Naive B cell (primary cell): ENCODE data around the gene NYAP1. TPM values are rescaled to one million over a fixed set of nuclear protein-coding genes. Genes with fewer than 3 reads are reported as not detected.
"Not testable (repeated sequence)": the region's sequence is repeated elsewhere in the genome, so short reads cannot be mapped to it uniquely, and the experiment has no call there.

ENCODE experiments used
- ATAC-seq, 2 donors: fragments of 150-1000 bp; cut with Tn5 transposase; 2 replicates each; pipeline ENCODE4 v1.10.0; 2021; ENCODE audit warnings: low read depth in 2 of 2, mild to moderate bottlenecking in 2 of 2, moderate library complexity in 2 of 2
- DNase-seq: peaks from one replicate; pipeline ENCODE4 v3.0.0; 2022
- H3K27ac Mint-ChIP-seq, 6 donors: one replicate each; pipeline ENCODE4 v1.8.0; 2020 to 2022; ENCODE audit warnings: mild to moderate bottlenecking in 6 of 6, mixed read lengths in 6 of 6, moderate library complexity in 5 of 6, inconsistent platforms in 2 of 6
- H3K27me3 Mint-ChIP-seq, 3 donors: one replicate each; pipeline ENCODE4 v1.8.0; 2021 to 2022; ENCODE audit warnings: mixed read lengths in 3 of 3, mild to moderate bottlenecking in 1 of 3
- H3K36me3 Mint-ChIP-seq, 2 donors: one replicate each; pipeline ENCODE4 v1.8.0; 2020 to 2022; ENCODE audit warnings: mixed read lengths in 2 of 2, inconsistent platforms in 1 of 2, mild to moderate bottlenecking in 1 of 2
- H3K4me1 Mint-ChIP-seq, 3 donors: one replicate each; pipeline ENCODE4 v1.8.0; 2020 to 2022; ENCODE audit warnings: mixed read lengths in 3 of 3, inconsistent platforms in 1 of 3, mild to moderate bottlenecking in 1 of 3, moderate library complexity in 1 of 3
- H3K4me3 Mint-ChIP-seq, 8 donors: one replicate each; pipeline ENCODE4 v1.8.0; 2020 to 2022; ENCODE audit warnings: mild to moderate bottlenecking in 8 of 8, mixed read lengths in 8 of 8, moderate library complexity in 8 of 8, inconsistent platforms in 2 of 8
- H3K9me3 Mint-ChIP-seq, 7 donors: one replicate each; pipeline ENCODE4 v1.8.0; 2020 to 2022; ENCODE audit warnings: mixed read lengths in 7 of 7, mild to moderate bottlenecking in 5 of 7, inconsistent platforms in 2 of 7, moderate library complexity in 1 of 7
- polyA plus RNA-seq, 6 donors: library from polyadenylated mRNA; unstranded; fragments of 300-500 nt; fragmentation: Illumina TruSeq; gene quantifications; one replicate each; pipeline ENCODE4 v1.2.3, GENCODE V29; 2021; ENCODE audit warnings: low read depth in 6 of 6

The NYAP1 gene
- polyA plus RNA-seq, 6 donors from 2014 or later = not detected

DNA sequence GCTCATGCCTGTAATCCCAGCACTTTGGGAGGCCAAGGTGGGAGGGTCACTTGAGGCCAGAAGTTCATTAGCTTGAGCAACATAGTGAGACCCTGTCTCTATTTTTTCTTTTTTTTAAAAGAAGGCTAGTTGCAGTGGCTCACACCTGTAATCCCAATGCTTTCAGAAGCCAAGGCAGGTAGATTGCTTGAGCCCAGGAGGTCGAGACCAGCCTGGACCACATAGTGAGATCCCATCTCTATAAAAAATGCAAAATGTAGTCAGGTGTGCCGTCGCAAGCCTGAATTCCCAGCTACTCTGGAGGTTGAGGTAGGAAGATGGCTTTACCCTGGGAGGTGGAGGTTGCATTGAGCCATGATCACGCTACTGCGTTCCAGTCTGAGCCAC, 7.5 kb downstream of the NYAP1 start:
- Mint-ChIP-seq H3K4me3 (peak overlapping the region in 1 of 8 donors; percentile 29), H3K27ac (no peak overlapping the region), H3K27me3 (peaks cover 12 to 73% (median 53%) of the 10 kb centered on the region in 3 donors), H3K9me3 (no peaks in the 10 kb centered on the region), H3K36me3 (no peaks in the 10 kb centered on the region), H3K4me1 (peaks cover 12 to 16% (median 14%) of the 10 kb centered on the region in 3 donors)
- DNase-seq (no peak), ATAC-seq (no peak)

DNA sequence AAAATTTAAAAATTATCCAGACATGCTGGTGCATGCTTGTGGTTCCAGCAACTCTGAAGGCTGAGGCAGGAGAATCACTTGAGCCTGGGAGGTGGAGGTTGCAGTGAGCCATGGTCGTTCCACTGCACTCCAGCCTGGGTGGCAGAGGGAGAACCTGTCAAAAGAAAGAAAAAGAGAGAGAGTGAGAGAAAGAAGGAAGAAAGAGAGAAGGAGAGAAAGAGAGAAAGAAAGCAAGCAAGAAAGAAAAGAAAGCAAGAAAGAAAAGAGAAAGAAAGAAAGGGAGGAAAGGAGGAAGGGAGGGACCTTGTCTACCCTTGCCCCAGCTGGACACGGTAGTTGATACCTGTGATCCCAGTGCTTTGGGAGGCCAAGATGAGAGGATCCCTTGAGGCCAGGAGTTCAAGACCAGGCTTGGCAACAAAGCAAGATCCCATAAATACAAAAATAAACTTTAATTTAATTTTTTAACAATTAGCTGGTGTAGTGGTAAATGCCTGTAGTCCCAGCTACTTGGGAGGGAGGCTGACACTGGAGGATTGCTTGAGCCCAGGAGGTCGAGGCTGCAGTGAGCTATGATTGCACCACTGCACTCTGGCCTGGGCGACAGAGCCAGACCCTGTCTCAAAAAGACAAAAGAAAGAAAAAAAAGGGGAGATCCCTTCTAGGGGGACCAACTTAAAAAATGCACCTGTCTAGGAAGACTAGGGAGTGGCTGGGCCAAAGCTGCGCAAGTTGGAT, 9.2 kb downstream of the NYAP1 start:
- DNase-seq (no peak), ATAC-seq (peak in 1 of 2 donors; percentile 6)
- Mint-ChIP-seq H3K4me3 (peak overlapping the region; percentile 0 to 82 (median 74)), H3K9me3 (no peaks in the 10 kb centered on the region), H3K4me1 (peaks cover 12 to 16% (median 14%) of the 10 kb centered on the region in 3 donors), H3K27ac (no peak overlapping the region), H3K27me3 (peaks cover 12 to 76% (median 55%) of the 10 kb centered on the region in 3 donors), H3K36me3 (no peaks in the 10 kb centered on the region)

DNA sequence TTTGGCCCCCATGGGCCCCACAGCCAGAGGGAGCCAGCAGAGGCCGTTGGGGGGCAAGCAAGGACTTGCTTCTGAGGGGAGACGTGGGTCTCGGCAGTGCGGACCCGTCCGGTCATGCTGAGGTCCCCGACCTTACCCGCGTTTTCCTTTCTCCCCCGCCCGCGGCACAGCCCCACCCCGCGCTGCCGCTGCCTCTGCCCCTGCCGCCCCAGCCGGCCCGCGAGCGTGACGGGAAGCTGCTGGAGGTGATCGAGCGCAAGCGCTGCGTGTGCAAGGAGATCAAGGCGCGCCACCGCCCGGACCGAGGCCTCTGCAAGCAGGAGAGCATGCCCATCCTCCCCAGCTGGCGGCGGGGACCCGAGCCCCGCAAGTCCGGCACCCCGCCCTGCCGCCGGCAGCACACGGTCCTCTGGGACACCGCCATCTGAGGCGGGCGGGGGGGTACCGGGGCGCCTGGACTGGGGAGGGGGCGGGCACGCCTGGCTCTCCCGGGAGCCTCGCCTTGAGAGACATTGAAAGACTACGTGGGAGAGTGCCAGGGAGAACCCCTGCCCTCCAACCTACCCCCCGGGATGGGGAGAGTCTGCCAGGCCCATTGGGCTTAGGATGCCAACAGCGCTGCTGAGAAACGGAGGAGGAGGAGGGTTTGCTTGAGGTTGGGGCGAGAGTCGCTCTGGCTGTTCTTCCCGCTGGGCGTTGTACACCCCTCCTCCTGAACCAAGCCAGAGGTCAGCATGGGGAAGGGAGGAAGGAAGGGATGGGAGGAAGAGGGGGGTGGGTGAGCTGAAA, 9.9 kb downstream of the NYAP1 start:
- no peaks in the 10 kb centered on the region for H3K9me3 Mint-ChIP-seq
- H3K4me1 Mint-ChIP-seq = peaks cover 12 to 16% (median 14%) of the 10 kb centered on the region in 3 donors
- H3K27ac Mint-ChIP-seq = no peak overlapping the region
- no peaks in the 10 kb centered on the region for H3K36me3 Mint-ChIP-seq
- peaks cover 12 to 76% (median 55%) of the 10 kb centered on the region in 3 donors for H3K27me3 Mint-ChIP-seq
- ATAC-seq = peak; percentile 78 to 89
- DNase-seq = no peak
- H3K4me3 Mint-ChIP-seq = peak overlapping the region; percentile 0 to 81 (median 72)

DNA sequence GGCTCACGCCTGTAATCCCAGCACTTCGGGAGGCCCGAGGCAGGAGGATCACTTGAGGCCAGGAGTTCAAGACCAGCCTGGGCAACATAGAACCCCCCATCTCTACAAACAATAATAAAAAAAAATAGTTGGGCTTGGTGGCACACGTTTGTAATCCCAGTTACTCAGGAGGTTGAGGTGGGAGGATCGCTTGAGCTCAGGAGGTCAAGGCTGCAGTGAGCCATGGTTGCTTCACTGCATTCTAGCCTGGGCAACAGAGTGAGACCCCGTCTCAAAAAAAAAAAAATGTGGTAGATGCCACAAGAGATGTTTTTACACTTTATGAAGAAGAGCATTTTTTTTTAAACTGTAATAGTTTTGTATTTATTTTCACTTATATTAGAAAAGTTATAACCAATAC, 12.8 kb downstream of the NYAP1 start:
- ATAC-seq (no peak), DNase-seq (no peak)
- H3K4me3 Mint-ChIP-seq = no peak overlapping the region
- H3K9me3 Mint-ChIP-seq = no peaks in the 10 kb centered on the region
- no peaks in the 10 kb centered on the region for H3K36me3 Mint-ChIP-seq
- H3K27me3 Mint-ChIP-seq = peaks cover 8 to 51% (median 36%) of the 10 kb centered on the region in 3 donors
- H3K27ac Mint-ChIP-seq = no peak overlapping the region
- H3K4me1 Mint-ChIP-seq = peaks cover 9 to 14% (median 10%) of the 10 kb centered on the region in 3 donors

DNA sequence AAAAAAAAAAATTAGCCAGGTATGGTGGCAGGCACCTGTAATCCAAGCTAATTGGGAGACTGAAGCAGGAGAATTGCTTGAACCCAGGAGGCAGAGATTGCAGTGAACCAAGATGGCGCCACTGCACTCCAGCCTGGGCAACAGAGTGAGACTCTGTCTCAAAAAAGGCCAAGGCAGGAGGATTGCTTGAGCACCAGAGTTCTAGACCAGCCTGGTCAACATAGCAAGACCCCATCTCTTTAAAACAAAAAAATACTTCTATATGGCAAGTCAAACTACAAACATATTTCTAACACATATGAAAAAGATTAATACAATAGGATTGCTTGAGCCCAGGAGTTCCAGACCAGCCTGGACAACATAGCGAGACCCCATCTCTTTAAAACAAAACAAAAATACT, 17.0 kb downstream of the NYAP1 start:
- H3K36me3 Mint-ChIP-seq, DNase-seq, H3K9me3 Mint-ChIP-seq, H3K4me3 Mint-ChIP-seq, H3K4me1 Mint-ChIP-seq, ATAC-seq, H3K27ac Mint-ChIP-seq: not testable (repeated sequence)
- H3K27me3 Mint-ChIP-seq = peaks cover 0 to 11% (median 8%) of the 10 kb centered on the region in 3 donors

DNA sequence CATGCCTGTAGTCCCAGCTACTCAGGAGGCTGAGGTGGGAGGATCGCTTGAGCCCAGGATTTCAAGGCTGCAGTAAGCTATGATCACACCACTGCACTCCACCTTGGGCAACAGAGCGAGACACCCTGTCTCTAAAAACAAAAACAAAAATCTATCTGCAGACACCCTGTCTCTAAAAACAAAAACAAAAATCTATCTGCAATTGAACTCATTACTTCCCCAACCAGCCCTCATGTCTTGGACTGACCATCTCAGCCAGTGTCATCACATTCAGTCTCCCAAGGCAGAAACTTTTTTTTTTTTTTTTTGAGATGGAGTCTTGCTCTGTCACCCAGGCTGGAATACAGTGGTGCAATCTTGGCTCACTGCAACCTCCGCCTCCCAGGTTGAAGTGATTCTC, 20.3 kb downstream of the NYAP1 start:
- H3K4me1 Mint-ChIP-seq, ATAC-seq, H3K27ac Mint-ChIP-seq, H3K36me3 Mint-ChIP-seq, H3K9me3 Mint-ChIP-seq, DNase-seq, H3K4me3 Mint-ChIP-seq: not testable (repeated sequence)
- peaks cover 5 to 13% (median 11%) of the 10 kb centered on the region in 3 donors for H3K27me3 Mint-ChIP-seq

DNA sequence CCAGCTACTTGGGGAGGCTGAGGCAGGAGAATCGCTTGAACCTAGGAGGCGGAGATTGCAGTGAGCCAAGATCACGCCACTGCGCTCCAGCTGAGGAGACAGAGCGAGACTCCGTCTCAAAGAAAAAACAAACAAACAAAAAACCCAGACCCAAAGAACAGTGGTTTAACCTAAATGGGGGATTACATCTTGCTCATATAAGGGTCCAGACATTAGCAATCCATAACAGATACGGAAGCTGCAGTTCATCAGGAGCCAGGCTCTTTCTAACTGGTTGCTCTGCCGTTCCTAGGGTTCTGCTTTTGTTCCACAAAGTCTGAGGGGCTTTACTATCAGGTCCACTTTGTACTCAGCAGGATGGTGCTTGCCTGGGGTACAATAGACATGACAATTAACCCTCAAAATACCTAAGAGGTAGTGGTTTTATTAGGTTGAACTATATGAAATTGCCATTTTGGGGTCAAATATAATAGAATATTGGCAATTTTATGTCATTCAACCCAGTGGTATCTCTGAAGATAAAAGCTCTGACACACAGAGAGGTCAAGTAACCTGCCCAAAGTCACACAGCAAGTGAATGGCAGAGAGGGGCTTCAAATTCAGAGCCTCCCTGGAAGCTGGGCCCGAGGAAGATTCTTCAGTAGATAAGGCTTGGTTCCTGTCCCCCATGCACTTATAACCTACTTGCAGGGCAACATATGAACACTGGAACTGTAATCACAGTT, 21.3 kb downstream of the NYAP1 start:
- Mint-ChIP-seq H3K9me3 (no peaks in the 10 kb centered on the region), H3K36me3 (no peaks in the 10 kb centered on the region), H3K27me3 (peaks cover 5 to 18% (median 16%) of the 10 kb centered on the region in 3 donors), H3K4me3 (no peak overlapping the region), H3K27ac (no peak overlapping the region), H3K4me1 (peaks cover 0 to 3% (median 0%) of the 10 kb centered on the region in 3 donors)
- no peak for DNase-seq
- ATAC-seq = no peak

DNA sequence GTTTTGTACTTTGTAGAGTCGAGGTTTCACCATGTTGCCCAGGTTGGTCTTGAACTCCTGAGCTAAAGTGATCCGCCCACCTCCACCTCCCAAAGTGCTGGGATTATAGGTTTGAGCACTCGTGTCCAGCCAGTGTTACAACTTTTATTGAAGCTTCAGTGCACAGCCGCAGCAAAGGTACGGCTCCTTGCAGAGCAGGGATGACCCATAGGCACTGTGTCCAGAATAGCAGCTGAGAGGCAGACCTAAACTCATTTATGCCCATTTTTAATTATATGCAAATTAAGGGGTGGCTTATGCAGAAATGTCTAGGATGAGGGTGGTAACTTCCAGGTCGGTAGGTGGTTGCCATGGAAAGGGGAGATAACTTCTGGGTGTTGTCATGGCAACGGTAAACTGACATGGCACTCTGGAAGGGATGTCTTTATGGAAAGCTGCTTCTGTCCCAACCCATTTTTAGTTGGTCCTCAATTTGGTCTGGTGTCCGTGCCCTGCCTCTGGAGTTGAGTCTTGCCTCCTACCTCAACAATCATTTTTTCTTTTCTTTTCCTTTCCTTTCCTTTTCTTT, 22.7 kb downstream of the NYAP1 start:
- no peak overlapping the region for H3K4me3 Mint-ChIP-seq
- peaks cover 10 to 27% (median 24%) of the 10 kb centered on the region in 3 donors for H3K27me3 Mint-ChIP-seq
- H3K4me1 Mint-ChIP-seq = peaks cover 0 to 3% (median 0%) of the 10 kb centered on the region in 3 donors
- peak overlapping the region in 1 of 6 donors; percentile 72 for H3K27ac Mint-ChIP-seq
- H3K9me3 Mint-ChIP-seq = no peaks in the 10 kb centered on the region
- ATAC-seq = no peak
- no peak for DNase-seq
- no peaks in the 10 kb centered on the region for H3K36me3 Mint-ChIP-seq

DNA sequence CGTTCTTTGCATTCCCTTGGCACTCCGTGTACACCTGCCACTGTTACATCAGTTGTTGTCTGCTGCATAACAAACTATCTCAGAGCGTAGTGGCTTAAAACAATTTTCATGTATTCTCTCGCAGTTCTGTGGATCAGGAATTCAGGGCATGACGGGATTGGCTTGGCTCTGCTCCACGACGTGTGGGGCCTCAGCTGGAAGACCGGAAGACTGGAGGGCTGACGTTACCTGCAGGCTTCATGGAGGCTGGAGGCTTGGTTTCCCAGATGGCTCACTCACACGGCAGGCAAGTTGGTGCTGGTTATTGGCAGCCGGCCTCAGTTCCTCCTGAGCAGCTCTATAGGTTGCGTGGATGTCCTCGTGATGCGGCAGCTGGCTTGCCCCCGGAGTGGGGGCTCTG, 25.5 kb downstream of the NYAP1 start:
- Mint-ChIP-seq H3K36me3 (no peaks in the 10 kb centered on the region), H3K9me3 (no peaks in the 10 kb centered on the region), H3K4me3 (no peak overlapping the region), H3K27ac (no peak overlapping the region), H3K27me3 (peaks cover 16 to 39% (median 32%) of the 10 kb centered on the region in 3 donors), H3K4me1 (no peaks in the 10 kb centered on the region)
- no peak for DNase-seq
- ATAC-seq = no peak

DNA sequence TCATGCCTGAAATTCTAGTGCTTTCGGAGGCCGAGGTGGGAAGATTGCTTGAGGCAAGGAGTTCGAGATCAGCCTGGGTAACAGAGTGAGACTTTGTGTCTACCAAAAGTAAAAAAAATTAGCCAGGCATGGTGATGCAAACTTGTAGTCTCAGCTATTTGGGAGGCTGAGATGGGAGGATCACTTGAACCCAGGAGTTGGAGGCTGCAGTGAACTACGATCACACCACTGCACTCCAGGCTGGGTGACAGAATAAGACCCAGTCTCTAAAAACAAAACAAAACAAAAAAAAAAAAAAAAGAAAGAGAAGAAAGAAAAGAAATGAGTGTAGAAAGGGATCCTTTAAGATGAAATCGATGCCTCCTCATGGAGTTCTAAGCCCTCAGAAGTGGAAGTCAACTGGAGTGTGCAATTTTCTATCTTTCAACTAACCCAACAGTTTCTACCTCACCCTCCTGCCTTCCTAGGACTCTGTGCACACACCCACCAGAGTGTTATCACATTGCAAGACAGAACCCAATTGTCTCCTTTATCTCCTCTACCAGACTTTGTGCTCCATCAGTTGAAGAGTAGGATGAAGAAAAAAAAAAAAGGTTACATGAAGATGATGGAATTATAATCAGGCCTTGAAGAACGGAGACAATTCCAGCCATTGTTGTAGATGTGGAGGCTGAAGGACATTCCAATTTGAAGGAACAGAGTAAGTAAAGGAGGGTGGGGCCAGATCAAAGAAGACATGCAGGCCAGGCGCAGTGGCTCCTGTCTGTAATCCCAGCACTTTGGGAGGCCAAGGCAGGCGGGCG, 26.9 kb downstream of the NYAP1 start:
- H3K27me3 Mint-ChIP-seq = peaks cover 16 to 45% (median 39%) of the 10 kb centered on the region in 3 donors
- no peak for ATAC-seq
- H3K4me1 Mint-ChIP-seq = no peaks in the 10 kb centered on the region
- H3K27ac Mint-ChIP-seq = no peak overlapping the region
- no peaks in the 10 kb centered on the region for H3K36me3 Mint-ChIP-seq
- no peak for DNase-seq
- H3K9me3 Mint-ChIP-seq = no peaks in the 10 kb centered on the region
- no peak overlapping the region for H3K4me3 Mint-ChIP-seq

DNA sequence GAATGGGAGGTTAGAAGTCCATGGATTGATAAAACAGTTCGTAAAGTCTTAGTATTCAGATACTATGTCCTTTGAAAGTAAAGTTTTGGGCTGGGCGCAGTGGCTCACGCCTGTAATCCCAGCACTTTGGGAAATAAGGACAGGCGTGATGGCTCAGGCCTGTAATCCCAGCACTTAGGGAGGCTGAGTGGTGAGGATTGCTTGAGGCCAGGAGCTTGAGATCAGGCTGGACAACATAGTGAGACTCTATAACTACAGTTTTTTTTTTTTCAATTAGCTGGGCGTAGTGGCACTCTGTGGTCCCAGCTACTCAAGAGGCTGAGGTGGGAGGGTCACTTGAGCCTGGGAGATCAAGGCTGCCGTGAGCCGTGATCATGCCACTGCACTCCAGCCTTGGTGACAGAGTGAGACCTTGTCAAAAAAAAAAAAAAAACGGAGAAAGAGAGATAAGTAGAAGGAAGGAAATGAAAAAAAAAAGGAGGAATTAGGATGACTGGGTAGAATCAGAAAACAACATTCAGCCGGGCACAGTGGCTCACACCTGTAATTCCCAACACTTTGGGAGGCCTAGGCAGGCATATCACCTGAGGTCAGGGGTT, 29.6 kb downstream of the NYAP1 start:
- no peaks in the 10 kb centered on the region for H3K4me1 Mint-ChIP-seq
- no peaks in the 10 kb centered on the region for H3K9me3 Mint-ChIP-seq
- no peak for ATAC-seq
- no peaks in the 10 kb centered on the region for H3K36me3 Mint-ChIP-seq
- H3K4me3 Mint-ChIP-seq = no peak overlapping the region
- no peak overlapping the region for H3K27ac Mint-ChIP-seq
- peaks cover 11 to 44% (median 31%) of the 10 kb centered on the region in 3 donors for H3K27me3 Mint-ChIP-seq
- no peak for DNase-seq

DNA sequence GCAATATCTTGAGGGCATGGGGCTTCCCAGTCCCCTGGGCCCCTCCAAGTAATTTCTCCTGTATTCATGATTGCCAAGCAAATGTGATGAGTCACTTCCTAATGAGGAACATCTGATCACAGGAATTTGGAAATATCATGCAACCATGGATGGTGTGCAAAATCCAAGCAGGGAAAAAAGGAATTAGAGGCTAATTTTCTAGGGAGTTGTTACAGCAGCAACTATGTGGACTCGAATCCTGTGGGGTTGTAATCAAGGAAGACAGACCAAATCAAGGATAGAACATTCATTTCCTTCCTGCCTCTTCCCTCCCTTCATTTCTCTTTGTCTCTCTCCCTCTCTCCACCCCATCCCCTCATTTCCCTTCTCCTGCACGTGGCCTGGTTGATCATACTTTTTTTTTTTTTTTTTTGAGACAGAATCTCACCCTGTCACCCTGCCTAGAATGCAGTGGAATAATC, 31.4 kb downstream of the NYAP1 start:
- Mint-ChIP-seq H3K4me3 (peak overlapping the region in 1 of 8 donors; percentile 56), H3K36me3 (no peaks in the 10 kb centered on the region), H3K9me3 (no peaks in the 10 kb centered on the region), H3K4me1 (no peaks in the 10 kb centered on the region), H3K27ac (peak overlapping the region in 1 of 6 donors; percentile 84), H3K27me3 (peaks cover 11 to 41% (median 24%) of the 10 kb centered on the region in 3 donors)
- ATAC-seq (no peak), DNase-seq (no peak)
